Activated T-cell treated with anti-CD3 and anti-CD28 coated beads for 1 hour (primary cell): ENCODE data around the gene COA8.
"Not testable (repeated sequence)": the region's sequence is repeated elsewhere in the genome, so short reads cannot be mapped to it uniquely, and the experiment has no call there.

Source experiments
- DNase-seq: peaks from one replicate; pipeline ENCODE4 v3.0.0-alpha.2; 2020; ENCODE audit warnings: low read depth

The COA8 gene

DNA sequence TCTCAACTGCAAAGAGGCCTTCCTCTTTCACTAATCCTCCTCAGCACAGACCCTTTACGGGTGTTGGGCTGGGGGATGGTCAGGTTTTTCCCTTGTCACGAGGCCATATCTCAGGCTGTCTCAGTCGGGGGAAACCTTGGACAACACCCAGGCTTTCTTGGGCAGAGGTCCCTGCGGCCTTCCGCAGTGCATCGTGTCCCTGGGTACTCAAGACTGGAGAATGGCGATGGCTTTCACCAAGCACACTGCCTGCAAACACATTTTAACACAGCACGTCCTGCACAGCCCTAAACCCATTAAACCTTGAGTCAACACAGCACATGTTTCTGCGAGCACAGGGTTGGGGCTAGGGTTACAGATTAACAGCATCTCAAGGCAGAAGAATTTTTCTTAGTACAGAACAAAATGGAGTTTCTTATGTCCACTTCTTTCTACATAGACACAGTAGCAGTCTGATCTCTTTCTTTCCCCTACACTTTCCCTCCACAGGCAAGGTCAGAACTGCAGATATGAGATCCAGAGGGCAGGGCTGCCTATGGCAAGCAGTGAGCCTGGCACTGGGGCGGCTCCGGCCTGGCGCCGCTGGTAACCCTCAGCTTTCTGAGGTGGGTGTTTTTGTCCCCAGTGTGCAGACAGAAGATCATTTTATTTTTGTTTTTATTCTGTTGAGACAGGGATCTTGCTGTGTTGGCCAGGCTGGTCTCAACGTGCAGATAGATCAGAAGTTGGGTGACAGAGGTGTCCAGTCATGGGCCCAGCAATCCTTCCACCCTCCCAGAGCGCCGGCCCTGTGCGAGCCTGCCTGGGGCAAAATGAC, 37.1 kb upstream of the COA8 start:
- not testable (repeated sequence) for DNase-seq

DNA sequence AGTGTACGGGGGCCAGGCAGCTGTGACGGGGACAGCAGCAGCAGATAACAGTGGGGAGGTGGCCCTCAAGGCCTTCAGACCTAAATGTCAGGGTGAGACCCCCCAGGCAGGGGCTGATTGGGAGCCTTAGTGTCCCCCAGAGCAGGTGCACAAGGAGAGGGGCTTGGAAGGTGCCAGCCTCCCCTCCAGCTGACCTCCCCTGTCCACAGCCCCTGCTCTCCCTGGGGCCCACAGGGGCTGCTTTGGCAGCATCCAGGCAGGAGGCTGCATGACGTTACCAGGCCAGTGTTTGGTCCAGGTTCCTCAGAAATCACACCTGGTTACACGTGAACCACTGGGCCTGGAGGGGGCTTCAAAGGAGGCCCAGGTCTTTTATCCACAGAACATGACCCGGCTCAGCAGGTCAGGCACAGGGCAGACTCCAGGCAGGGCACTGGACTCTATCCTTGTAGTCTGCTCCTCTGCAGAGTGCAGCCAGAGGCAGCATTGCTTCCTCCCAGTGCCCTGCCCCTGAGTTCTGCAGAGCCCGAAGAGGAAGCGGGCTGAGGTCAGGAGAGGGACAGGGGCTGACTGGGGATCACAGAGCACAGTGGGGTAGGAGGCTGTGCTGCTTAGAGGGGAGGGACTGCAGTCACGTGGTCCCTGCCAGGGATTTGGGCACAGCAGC, 36.4 kb upstream of the COA8 start:
- DNase-seq, result no peak

DNA sequence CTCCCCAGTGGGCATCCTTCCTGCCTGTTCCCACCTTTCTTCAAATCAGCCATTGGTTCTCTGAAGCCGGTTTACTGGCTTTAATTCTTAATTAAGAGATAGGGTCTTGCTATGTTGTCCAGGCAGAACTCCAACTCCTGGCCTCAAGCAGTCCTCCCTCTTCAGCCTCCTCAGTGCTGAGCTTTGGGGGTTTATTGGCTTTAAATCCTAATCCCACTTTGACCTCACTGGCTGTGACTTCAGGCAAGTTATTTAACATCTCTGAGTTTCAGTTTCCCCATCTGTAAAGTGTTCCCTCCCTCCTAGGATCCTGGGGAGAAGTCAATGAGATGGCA, 35.9 kb upstream of the COA8 start:
- no peak for DNase-seq

GRCh38 chr14:103527408-103528145, 35.2 kb upstream of the COA8 start:
- DNase-seq, result no peak

GRCh38 chr14:103528146-103528586, 34.6 kb upstream of the COA8 start:
- DNase-seq, result no peak

DNA sequence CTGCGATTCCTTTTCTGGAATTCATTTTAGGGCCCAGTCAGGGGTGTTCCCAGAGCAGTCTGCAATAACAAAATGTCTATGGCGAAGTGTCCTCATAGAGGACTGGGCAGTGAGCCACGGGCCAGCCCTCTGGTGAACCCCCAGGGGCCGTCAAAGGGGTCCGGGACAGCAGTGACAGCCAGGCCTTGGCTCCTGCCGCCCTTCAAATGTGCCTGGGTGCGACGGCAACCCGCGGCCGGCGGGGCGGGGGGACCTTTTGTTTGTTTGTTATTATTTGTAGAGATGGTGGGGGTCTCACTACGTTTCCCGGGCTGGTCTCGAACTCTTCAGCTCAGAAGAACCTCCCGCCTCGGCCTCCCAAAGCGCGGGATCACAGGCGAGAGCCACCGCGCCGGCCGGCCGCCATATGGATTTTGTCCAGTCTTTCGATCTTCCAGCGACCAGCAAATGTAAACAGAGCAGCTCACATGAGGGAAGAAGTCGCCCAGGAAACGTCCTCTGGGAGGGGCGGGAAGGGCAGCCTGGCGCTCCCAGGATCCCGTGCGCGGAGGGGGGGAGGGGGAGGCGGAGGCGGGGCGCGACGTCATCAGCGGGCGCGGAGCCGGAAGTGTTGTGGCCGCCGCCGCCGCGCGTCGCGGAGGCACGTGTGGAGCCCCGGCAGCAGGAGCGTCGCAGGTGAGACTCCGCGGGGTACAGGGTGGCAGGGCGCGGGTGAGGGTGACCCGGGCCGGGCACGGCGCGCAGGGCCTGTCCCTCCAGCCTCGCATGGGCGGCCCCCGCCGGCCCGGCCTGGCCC, 34.0 kb upstream of the COA8 start, which contains the start of gene TRMT61A:
Gene TRMT61A (plus strand): TSS at position 610 of the 796 bp plus-strand sequence. CDS start 783 bp downstream, outside the sequence.
- peak; percentile 73 for DNase-seq

GRCh38 chr14:103529383-103530365, 33.1 kb upstream of the COA8 start:
- DNase-seq, result no peak

DNA sequence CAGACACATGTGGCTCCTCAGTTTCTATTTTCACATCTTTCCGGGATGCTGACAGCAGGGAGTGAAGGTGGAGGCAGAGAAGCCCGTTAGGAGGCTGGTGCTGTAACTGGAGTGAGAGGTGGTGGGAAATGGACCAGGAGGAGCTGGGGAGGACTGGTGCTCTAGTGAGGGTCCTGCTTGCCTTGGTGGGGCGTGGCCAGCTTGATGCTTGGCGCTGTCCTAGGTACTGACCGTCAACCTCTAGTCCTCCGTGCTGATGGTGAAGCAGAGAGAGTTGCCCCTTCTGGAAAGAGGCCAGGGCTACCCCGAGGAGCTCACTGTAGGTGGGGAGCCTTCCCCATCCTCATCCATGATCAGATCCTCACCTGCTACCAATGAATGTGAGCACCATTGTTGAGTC, 32.4 kb upstream of the COA8 start:
- DNase-seq, result no peak

GRCh38 chr14:103530831-103531230, 31.9 kb upstream of the COA8 start:
- no peak for DNase-seq

GRCh38 chr14:103531421-103532215, 31.1 kb upstream of the COA8 start:
- DNase-seq, result no peak

DNA sequence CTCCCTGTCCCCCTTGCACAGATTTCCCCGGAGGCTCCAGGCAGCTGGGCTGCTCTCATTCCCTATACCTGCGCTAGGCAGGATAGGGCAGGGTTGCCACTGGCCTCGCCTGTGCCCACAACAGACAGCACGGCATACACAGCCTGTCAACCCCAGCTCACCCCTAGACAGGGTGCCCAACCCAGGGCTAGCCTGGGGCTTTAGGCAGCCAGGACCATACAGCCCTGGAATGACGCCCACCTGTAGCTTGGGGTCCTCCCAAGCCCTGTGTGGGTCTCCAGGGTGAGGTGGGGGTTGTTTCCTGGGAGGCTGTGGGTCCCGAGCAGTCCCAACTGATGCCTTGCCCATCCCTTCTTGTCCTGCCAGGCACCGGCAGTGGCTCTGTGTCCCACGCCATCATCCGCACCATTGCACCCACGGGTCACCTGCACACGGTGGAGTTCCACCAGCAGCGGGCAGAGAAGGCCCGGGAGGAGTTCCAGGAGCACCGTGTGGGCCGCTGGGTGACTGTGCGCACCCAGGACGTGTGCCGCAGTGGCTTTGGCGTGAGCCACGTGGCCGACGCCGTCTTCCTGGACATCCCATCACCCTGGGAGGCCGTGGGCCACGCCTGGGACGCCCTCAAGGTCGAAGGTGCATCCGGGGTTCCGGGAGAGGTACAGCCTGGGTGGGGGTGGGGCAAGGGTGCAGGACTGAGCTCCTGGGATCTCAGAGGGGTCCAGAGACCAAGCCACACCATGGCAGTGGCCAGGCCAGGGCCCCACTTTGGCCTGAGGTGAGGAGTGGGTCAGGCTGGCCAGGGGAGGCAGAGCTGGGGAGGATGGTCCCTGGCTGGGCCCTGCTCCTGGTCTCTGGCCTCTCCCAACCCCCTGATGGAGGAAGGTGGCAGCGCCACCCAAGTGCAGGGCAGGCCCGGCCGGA, 30.3 kb upstream of the COA8 start:
- no peak for DNase-seq

- DNase-seq, result no peak
Measured at GRCh38 chr14:103533137-103533998, 29.4 kb upstream of the COA8 start.

DNA sequence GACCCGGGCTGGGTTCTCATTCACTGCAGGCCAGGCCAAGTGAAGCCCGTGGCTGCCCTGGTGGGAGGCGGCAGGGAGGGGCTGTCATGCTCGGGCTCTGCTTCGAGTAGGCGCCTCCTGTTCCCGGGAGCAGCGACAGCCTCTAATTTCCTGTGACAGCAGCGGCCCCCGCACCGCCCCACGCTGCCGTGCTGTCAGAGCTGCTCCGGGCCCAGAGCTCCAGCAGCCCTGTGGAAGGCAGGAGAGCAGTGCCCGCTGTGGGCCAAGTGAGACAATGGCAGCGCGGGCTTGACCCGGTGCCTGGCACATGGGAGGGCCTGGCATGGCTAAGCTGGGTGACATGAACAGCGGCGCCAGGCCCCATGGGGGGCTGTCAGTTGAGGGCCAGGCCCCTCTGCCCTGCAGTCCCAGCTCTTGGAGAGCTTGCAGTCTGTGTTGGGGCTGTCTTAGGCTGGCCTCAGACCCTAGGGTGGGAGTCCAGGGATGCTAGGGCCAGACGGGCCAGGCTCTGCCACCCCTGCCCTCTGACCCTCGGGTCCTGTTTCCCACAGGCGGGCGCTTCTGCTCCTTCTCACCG, 28.7 kb upstream of the COA8 start:
- no peak for DNase-seq

GRCh38 chr14:103534576-103535061, 28.1 kb upstream of the COA8 start:
- no peak for DNase-seq

- DNase-seq, result no peak
Measured at GRCh38 chr14:103535081-103535890, 27.5 kb upstream of the COA8 start.

DNA sequence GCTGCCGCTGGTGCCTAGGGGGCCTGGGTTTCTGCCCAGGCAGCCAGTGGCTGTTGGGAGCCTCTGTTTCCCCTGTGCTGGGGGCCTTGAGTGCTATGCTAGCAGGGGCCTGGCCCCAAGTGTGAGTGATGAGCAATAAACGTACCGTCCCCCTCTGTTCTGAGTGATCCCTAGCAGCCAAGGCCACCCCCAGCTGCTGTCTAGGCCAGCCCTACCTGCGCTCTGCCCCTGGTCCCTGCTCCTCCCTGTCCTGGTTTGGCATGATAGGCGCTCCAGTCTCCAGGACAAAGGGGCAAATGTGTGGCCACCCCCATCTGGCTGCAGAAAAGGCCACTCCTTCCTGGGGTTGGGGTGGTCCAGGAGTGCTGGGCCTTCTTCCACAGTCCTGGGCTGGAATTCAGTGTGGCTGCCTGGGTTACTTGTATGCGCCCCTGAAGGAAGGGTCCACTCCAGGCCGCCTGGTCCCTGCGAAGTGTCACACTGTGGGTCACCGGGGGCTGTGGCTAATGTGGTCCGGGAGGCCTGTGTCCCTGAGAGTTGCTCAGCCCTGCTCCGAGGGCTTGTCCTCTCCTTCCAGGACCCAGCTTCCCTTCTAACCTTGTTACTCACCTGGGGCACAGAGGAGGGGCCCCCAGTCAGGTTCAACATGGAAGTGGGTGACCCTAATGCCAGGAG, 26.7 kb upstream of the COA8 start:
- DNase-seq, result no peak
